ENCODE results near the gene MAT2B.

Gene MAT2B

GRCh38 chr5:163562071-163562470, 56.7 kb downstream of the MAT2B start:
- DNase-seq: no peak

GRCh38 chr5:163563112-163563511, 57.7 kb downstream of the MAT2B start:
- no peak for DNase-seq

- no peak for DNase-seq
Observed at GRCh38 chr5:163563880-163564279, 58.5 kb downstream of the MAT2B start.

GRCh38 chr5:163564321-163564938, 59.0 kb downstream of the MAT2B start:
- peak; percentile 45 for DNase-seq

- DNase-seq: no peak
Observed at GRCh38 chr5:163565492-163565891, 60.1 kb downstream of the MAT2B start.

- DNase-seq: peak; percentile 3
Observed at GRCh38 chr5:163565931-163566608, 60.7 kb downstream of the MAT2B start.

- no peak for DNase-seq
Observed at GRCh38 chr5:163566678-163567077, 61.3 kb downstream of the MAT2B start.

GRCh38 chr5:163567811-163568210, 62.4 kb downstream of the MAT2B start:
- no peak for DNase-seq
